K562 (cell line): ENCODE results near the gene FAHD2A. TPM values are rescaled to one million over a fixed set of nuclear protein-coding genes. Genes with fewer than 3 reads are reported as not detected.
"Not testable (repeated sequence)": the region's sequence is repeated elsewhere in the genome, so short reads cannot be mapped to it uniquely, and the experiment has no call there.

Source experiments
- ATAC-seq: fragments of 200-7000 bp; cut with Tn5 transposase; 3 replicates; pipeline ENCODE4 v1.9.1; 2020; ENCODE audit warnings: moderate library complexity
- BruUV-seq: library from RNA; stranded (reverse); fragments of 400-500 nt; replicated peaks from 2 replicates; lab custom pipeline; 2021; lab: Mats Ljungman, UMichigan
- CTCF ChIA-PET: fragments of 300-600 bp; formaldehyde crosslinking; extraction: SDS; loops from one replicate; lab custom pipeline; 2021; ENCODE audit warnings: low intra/inter-chr PET ratio; lab: Yijun Ruan, JAX
- POLR2A ChIA-PET: fragments of 300-600, 350-650 bp; sonication (Branson Sonifier 250); formaldehyde crosslinking; extraction: SDS; loops from one replicate; lab custom pipeline; 2021; ENCODE audit warnings: antibody characterized with exemption, inconsistent platforms; lab: Yijun Ruan, JAX
- DNase-seq, 4 experiments: peaks; one replicate each; pipeline versions ENCODE4 v3.0.0 to v3.0.0-alpha.2; 2011 to 2018; ENCODE audit warnings: low spot score in 3 of 4, mixed read lengths in 3 of 4; ENCODE audit errors: extremely low read depth in 1 of 4
- FAIRE-seq: peaks from 2 replicates; lab custom pipeline; 2011; peaks lifted over from hg19 to GRCh38; lab: Jason Lieb, UNC
- H2AFZ ChIP-seq: 2 replicates; pipeline ENCODE4 v1.6.0; 2011; ENCODE audit warnings: low read depth, low read length, control low read depth, inconsistent platforms
- H3K27ac ChIP-seq: fragments of 200-600 bp; 3 replicates; pipeline ENCODE4 v1.8.0; 2011; ENCODE audit warnings: low read depth, mild to moderate bottlenecking, control low read depth, inconsistent platforms, low read length, moderate library complexity, mixed read lengths; ENCODE audit errors: extremely low read depth
- H3K27me3 ChIP-seq, 2 experiments: fragments of 300-600 bp in 1 of 2; 2 replicates in 1 of 2; 3 replicates in 1 of 2; pipeline versions ENCODE4 v1.6.0 to v1.8.0; 2011; ENCODE audit warnings: inconsistent platforms in 2 of 2, low read length in 2 of 2, mild to moderate bottlenecking in 1 of 2, mixed read lengths in 1 of 2, moderate library complexity in 1 of 2; ENCODE audit not compliant: control insufficient read depth in 2 of 2, insufficient read depth in 2 of 2
- H3K36me3 ChIP-seq: fragments of 300-600 bp; 3 replicates; pipeline ENCODE4 v1.8.0; 2011; ENCODE audit warnings: mild to moderate bottlenecking, low read length, inconsistent platforms; ENCODE audit not compliant: control insufficient read depth, insufficient read depth
- H3K4me1 ChIP-seq, 2 experiments: fragments of 200-600 bp in 1 of 2; replicated peaks in 1 of 2; 2 replicates in 1 of 2; 3 replicates in 1 of 2; pipeline versions ENCODE4 v1.5.1 to v1.8.0; 2011; ENCODE audit warnings: inconsistent platforms in 2 of 2, low read length in 2 of 2, mild to moderate bottlenecking in 1 of 2, mixed read lengths in 1 of 2, moderate library complexity in 1 of 2; ENCODE audit not compliant: control insufficient read depth in 2 of 2, insufficient read depth in 2 of 2
- H3K4me2 ChIP-seq: 2 replicates; pipeline ENCODE4 v1.6.1; 2011; ENCODE audit warnings: low read length, control low read depth, inconsistent platforms, mixed read lengths; ENCODE audit not compliant: insufficient read depth
- H3K4me3 ChIP-seq: fragments of 200-600 bp; sonication (generic), shearing (Covaris generic); 2 replicates; pipeline ENCODE4 v1.5.1; 2016; ENCODE audit warnings: control low read depth, inconsistent platforms
- H3K79me2 ChIP-seq: fragments of 200-600 bp; 3 replicates; pipeline ENCODE4 v1.8.0; 2011; ENCODE audit warnings: low read length, inconsistent platforms; ENCODE audit not compliant: control insufficient read depth, insufficient read depth
- H3K9ac ChIP-seq, 2 experiments: 2 replicates each; pipeline versions ENCODE4 v1.6.0 to v1.6.1; 2011; ENCODE audit warnings: low read depth in 2 of 2, low read length in 2 of 2, control low read depth in 1 of 2, inconsistent platforms in 1 of 2, mild to moderate bottlenecking in 1 of 2, mixed read lengths in 1 of 2; ENCODE audit not compliant: insufficient read depth in 1 of 2
- H3K9me1 ChIP-seq: one replicate; pipeline ENCODE4 v1.6.0; 2011; ENCODE audit warnings: inconsistent platforms, mild to moderate bottlenecking, low read length, moderate library complexity; ENCODE audit not compliant: control insufficient read depth, insufficient read depth
- H3K9me3 ChIP-seq: replicated peaks from 2 replicates; pipeline ENCODE4 v1.5.1; 2011; ENCODE audit warnings: low read depth, low read length, inconsistent platforms; ENCODE audit not compliant: control insufficient read depth, insufficient read depth
- H4K20me1 ChIP-seq: replicated peaks from 2 replicates; pipeline ENCODE4 v1.6.1; 2011; ENCODE audit warnings: low read length, inconsistent platforms, mixed read lengths; ENCODE audit not compliant: control insufficient read depth, insufficient read depth
- HCFC1 ChIP-seq: IDR thresholded peaks from 2 replicates; pipeline ENCODE4 v1.6.1; 2012; ENCODE audit warnings: low read depth, low read length, improper control_type of control experiment
- IRF1 ChIP-seq: sonication (generic); formaldehyde crosslinking; IDR thresholded peaks from 2 replicates; pipeline ENCODE4 v1.8.0; 2022; ENCODE audit warnings: missing genetic modification reagents, mild to moderate bottlenecking, borderline replicate concordance
- KAT7 ChIP-seq: sonication (generic); formaldehyde crosslinking; IDR thresholded peaks from 2 replicates; pipeline ENCODE4 v1.8.0; 2022; ENCODE audit warnings: missing genetic modification reagents, mild to moderate bottlenecking, borderline replicate concordance
- MAZ ChIP-seq, 2 experiments: fragments of 450-650 bp in 1 of 2; sonication (generic) in 1 of 2; formaldehyde crosslinking; IDR thresholded peaks in 1 of 2; conservative IDR thresholded peaks in 1 of 2; 2 replicates each; pipeline versions ENCODE4 v1.4.0 to v1.5.0; 2020; ENCODE audit warnings: mild to moderate bottlenecking in 1 of 2, missing genetic modification reagents in 1 of 2
- POLR2AphosphoS2 ChIP-seq: IDR thresholded peaks from 2 replicates; pipeline ENCODE4 v1.6.1; 2012; ENCODE audit warnings: low read length, improper control_type of control experiment
- RAD51 ChIP-seq: fragments of 450-650 bp; IDR thresholded peaks from 2 replicates; pipeline ENCODE4 v1.7.1; 2016; ENCODE audit warnings: low read depth, mild to moderate bottlenecking, borderline replicate concordance
- SMAD2 ChIP-seq: fragments of 150-350 bp; IDR thresholded peaks from 2 replicates; pipeline ENCODE4 v1.6.1; 2014; ENCODE audit warnings: low read depth, mild to moderate bottlenecking, low read length
- WGBS: fragments of 100-300 bp; shearing (Covaris generic); methylation state at CpG from one replicate; pipeline ENCODE4 v1.1.6; 2016; ENCODE audit warnings: low coverage, mixed read lengths; ENCODE audit not compliant: insufficient coverage; ENCODE audit errors: missing lambda C conversion rate; 5-methylcytosine and 5-hydroxymethylcytosine counted together
- in situ Hi-C: fragments of 300-500 bp; cut with MboI; formaldehyde crosslinking; loops from 4 replicates; pipeline ENCODE4 v1.15.0; 2018; ENCODE audit warnings: inconsistent platforms, mixed read lengths
- intact Hi-C: fragments of 100-400 bp; cut with micrococcal nuclease; formaldehyde crosslinking; loops from 2 replicates; pipeline ENCODE4 v1.14.2; 2022
- polyA plus RNA-seq, 8 experiments: library from polyadenylated mRNA; depleted of rRNA in 4 of 8; stranded (reverse) in 5 of 8; unstranded in 3 of 8; fragments of >200 nt; fragmentation: Nextera tagmentation in 2 of 8; fragmentation: Illumina TruSeq in 1 of 8; extraction: Ambion mirVana in 2 of 8; extraction: Trizol in 1 of 8; gene quantifications; 2 replicates each; pipeline versions ENCODE4 v1.2.1 to v1.2.3, GENCODE V29; 2011 to 2014; ENCODE audit warnings: inconsistent platforms in 1 of 8, missing spikeins in 1 of 8
- total RNA-seq, 7 experiments: library from RNA; depleted of rRNA in 6 of 7; stranded (reverse); fragments of >200 nt in 6 of 7; fragmentation: Illumina TruSeq in 2 of 7; extraction: Trizol in 2 of 7; gene quantifications; 2 replicates each; pipeline versions ENCODE4 v1.2.1 to v1.2.3, GENCODE V29; 2011 to 2021; ENCODE audit warnings: low replicate concordance in 1 of 7

The FAHD2A gene
- total and polyA plus RNA-seq, 9 of the 15 experiments (the other 6 are each of a cell fraction or from before 2014, with no cell fraction given), result 13.8 to 41.0 (median 30.4) TPM

DNA sequence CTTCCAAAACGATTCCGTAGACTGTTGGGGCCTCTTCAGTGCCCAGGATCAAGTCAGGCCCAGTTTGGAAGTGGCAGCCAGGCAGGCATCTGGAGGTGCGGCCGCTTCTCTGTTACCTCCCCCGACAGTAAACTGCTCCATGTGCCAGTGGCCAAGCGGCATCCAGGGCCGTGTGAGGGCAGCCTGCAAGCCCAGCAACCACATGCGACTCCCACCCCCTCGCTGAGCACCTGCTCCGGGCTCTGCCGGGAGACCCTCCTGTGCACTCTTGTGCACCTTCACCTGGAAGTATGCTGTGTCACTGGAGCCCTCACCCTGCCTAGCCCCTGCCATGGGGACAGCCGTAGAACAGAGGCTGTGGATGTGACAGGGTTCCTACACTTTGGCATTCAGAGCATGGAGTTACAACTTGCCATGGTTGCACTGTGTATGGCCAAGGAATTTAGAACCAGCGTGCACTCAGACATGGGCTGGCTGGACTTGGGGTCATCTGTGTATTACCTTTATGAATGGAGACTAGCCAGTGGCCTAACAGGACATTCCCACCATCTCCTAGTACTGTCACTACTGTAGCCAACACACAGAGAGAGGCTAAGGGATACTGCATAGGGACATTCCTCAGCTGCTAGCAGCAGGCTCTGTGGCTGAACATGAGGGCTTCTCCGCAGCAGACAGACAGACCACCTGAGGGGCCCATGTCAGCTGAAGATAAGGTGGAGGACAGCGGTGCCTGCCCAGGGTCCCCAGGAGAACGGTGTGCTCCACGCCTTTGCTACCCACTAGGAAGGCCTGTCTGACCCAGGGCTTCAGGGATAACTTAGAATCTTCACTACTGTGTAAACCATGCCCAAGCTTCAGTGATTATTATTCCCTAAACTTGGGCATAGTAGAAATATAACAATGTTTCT, 25.0 kb upstream of the FAHD2A start:
- Histone ChIP-seq H3K9me3 (no peaks in the 10 kb centered on the region), H3K27ac (no peak overlapping the region), H2AFZ (no peak overlapping the region), H3K9me1 (no peaks in the 10 kb centered on the region), H3K4me3 (no peak overlapping the region)
- in situ Hi-C loops, result no loop called here
- POLR2A ChIA-PET, result interaction anchor here (0.6 kb wide), 1 partner anchor 16 kb away, joined by 3 read pairs; no protein-coding TSS in a partner anchor
- DNase-seq, result no peak
- no peak for ATAC-seq
- no peak for TF ChIP-seq KAT7 (CRISPR knock-in tag)
- TF ChIP-seq RAD51, result no peak
- no peak for TF ChIP-seq IRF1 (CRISPR knock-in tag)
- TF ChIP-seq SMAD2, result no peak
- no peak for TF ChIP-seq POLR2AphosphoS2
- TF ChIP-seq HCFC1, result no peak
- TF ChIP-seq MAZ (CRISPR knock-in tag; conservative IDR thresholded peaks at IDR 0.05 in 1 of 2, IDR thresholded peaks at IDR 0.05 in 1 of 2), result no peak
- TF ChIP-seq, all 486 proteins: peak for 0
- Histone ChIP-seq H3K4me2 (no peak overlapping the region), H3K27me3 (peaks cover 23 to 77% of the 10 kb centered on the region in 2 experiments; a peak in 4 of 5 replicates), H3K9ac (no peak overlapping the region), H4K20me1 (peaks cover 9% of the 10 kb centered on the region; the same call in 1 of the 2 replicates), H3K36me3 (no peaks in the 10 kb centered on the region), H3K4me1 (no peaks in the 10 kb centered on the region), H3K79me2 (no peaks in the 10 kb centered on the region)
- no TSS peak for BruUV-seq
- CTCF ChIA-PET, result no interaction called here
- FAIRE-seq, result no peak
- under 1% methylated on average over 15 of the region's 17 CpGs for WGBS
- intact Hi-C loops, result loop anchor here (2.0 kb wide), 1 partner anchor 27 kb away; no protein-coding TSS in a partner anchor

- DNase-seq, H3K4me1 ChIP-seq, BruUV-seq, H3K9ac ChIP-seq, H2AFZ ChIP-seq, FAIRE-seq, H3K4me3 ChIP-seq, H3K4me2 ChIP-seq, intact Hi-C loops, H3K36me3 ChIP-seq, ATAC-seq, H3K9me1 ChIP-seq, H3K9me3 ChIP-seq, H3K79me2 ChIP-seq, H4K20me1 ChIP-seq, H3K27ac ChIP-seq, CTCF ChIA-PET, in situ Hi-C loops: not testable (repeated sequence)
- H3K27me3 ChIP-seq, result peaks cover 23 to 73% of the 10 kb centered on the region in 2 experiments; a peak in 4 of 5 replicates
- POLR2A ChIA-PET, result interaction anchor here (0.6 kb wide), 1 partner anchor 17 kb away, joined by 3 read pairs; no protein-coding TSS in a partner anchor
- WGBS, result 4% methylated on average over 7 of the region's 7 CpGs
Measured at GRCh38 chr2:95378281-95378680, 24.2 kb upstream of the FAHD2A start.
